NCI-H2171 (cell line): ENCODE measurements around the gene L2HGDH.
"Not testable (repeated sequence)": the region's sequence is repeated elsewhere in the genome, so short reads cannot be mapped to it uniquely, and the experiment has no call there.

ENCODE experiments used
- DNase-seq: peaks from one replicate; lab custom pipeline; 2025; lab: John Stamatoyannopoulos, UW

L2HGDH gene

GRCh38 chr14:50311972-50312733, at the start of gene L2HGDH, which contains the start of gene DMAC2L:
Gene L2HGDH (minus strand): TSS chr14:50312229. CDS start chr14:50312150, 79 bp downstream.
Gene DMAC2L (plus strand): TSS chr14:50312324. CDS start chr14:50321488, 9,164 bp downstream.
- DNase-seq, result peak; percentile 98

GRCh38 chr14:50360851-50361250, 48.8 kb upstream of the L2HGDH start:
- no peak for DNase-seq

GRCh38 chr14:50360093-50360492, 48.1 kb upstream of the L2HGDH start:
- DNase-seq, result no peak

GRCh38 chr14:50359631-50360030, 47.6 kb upstream of the L2HGDH start:
- DNase-seq, result no peak

GRCh38 chr14:50357753-50358395, 45.8 kb upstream of the L2HGDH start:
- no peak for DNase-seq

- DNase-seq, result no peak
These were observed 45.1 kb upstream of the L2HGDH start for GRCh38 chr14:50357124-50357523.

- DNase-seq, result not testable (repeated sequence)
These were observed 44.3 kb upstream of the L2HGDH start for GRCh38 chr14:50356283-50356682.

GRCh38 chr14:50355692-50356091, 43.7 kb upstream of the L2HGDH start:
- no peak for DNase-seq

GRCh38 chr14:50354527-50354926, 42.5 kb upstream of the L2HGDH start:
- peak; percentile 61 for DNase-seq

GRCh38 chr14:50353126-50353525, 41.1 kb upstream of the L2HGDH start:
- no peak for DNase-seq

GRCh38 chr14:50352584-50352983, 40.6 kb upstream of the L2HGDH start:
- no peak for DNase-seq

GRCh38 chr14:50350975-50351374, 38.9 kb upstream of the L2HGDH start:
- DNase-seq, result no peak

- DNase-seq, result no peak
These were observed 36.9 kb upstream of the L2HGDH start for GRCh38 chr14:50348933-50349332.

- no peak for DNase-seq
These were observed 35.5 kb upstream of the L2HGDH start for GRCh38 chr14:50347521-50347920.

- DNase-seq, result no peak
These were observed 33.9 kb upstream of the L2HGDH start for GRCh38 chr14:50345846-50346422.

- no peak for DNase-seq
These were observed 33.0 kb upstream of the L2HGDH start for GRCh38 chr14:50344876-50345563.

- no peak for DNase-seq
These were observed 32.2 kb upstream of the L2HGDH start for GRCh38 chr14:50344116-50344775.

GRCh38 chr14:50343434-50343833, 31.4 kb upstream of the L2HGDH start:
- peak; percentile 37 for DNase-seq

- DNase-seq, result peak; percentile 48
These were observed 30.4 kb upstream of the L2HGDH start for GRCh38 chr14:50342221-50343078.

GRCh38 chr14:50340963-50341362, 28.9 kb upstream of the L2HGDH start:
- DNase-seq, result no peak

- DNase-seq, result no peak
These were observed 28.0 kb upstream of the L2HGDH start for GRCh38 chr14:50340045-50340444.
